Psoas muscle (tissue), 8 donors: ENCODE measurements around the gene SEMA4D. TPM values are rescaled to one million over a fixed set of nuclear protein-coding genes. Genes with fewer than 3 reads are reported as not detected.

Experiments
- ATAC-seq, 4 donors: fragments of 200-7000 bp; cut with Tn5 transposase; one replicate each; pipeline ENCODE4 v1.9.1; 2020; ENCODE audit warnings: moderate library complexity in 3 of 4, mild to moderate bottlenecking in 2 of 4
- DNase-seq, 2 donors: peaks; one replicate each; pipeline ENCODE4 v3.0.0-alpha.2; 2020
- H3K27ac ChIP-seq: fragments of 200-600 bp; one replicate; pipeline ENCODE4 v1.8.0; 2022
- H3K27me3 ChIP-seq, 3 donors: fragments of 200-600 bp in 1 of 3; one replicate each; pipeline versions ENCODE4 v1.6.1 to v1.8.0; 2013 to 2022; ENCODE audit warnings: low read length in 2 of 3, mild to moderate bottlenecking in 2 of 3, moderate library complexity in 1 of 3; ENCODE audit not compliant: insufficient read depth in 3 of 3
- H3K36me3 ChIP-seq, 2 donors: fragments of 200-600 bp in 1 of 2; one replicate each; pipeline versions ENCODE4 v1.6.1 to v1.8.0; 2013 to 2022; ENCODE audit warnings: low read depth in 1 of 2, mild to moderate bottlenecking in 1 of 2, moderate library complexity in 1 of 2; ENCODE audit not compliant: insufficient read depth in 1 of 2
- H3K4me1 ChIP-seq: fragments of 200-600 bp; one replicate; pipeline ENCODE4 v1.8.0; 2022
- H3K4me3 ChIP-seq: fragments of 200-600 bp; one replicate; pipeline ENCODE4 v1.8.0; 2022; ENCODE audit warnings: mild to moderate bottlenecking
- H3K9me3 ChIP-seq: fragments of 200-600 bp; one replicate; pipeline ENCODE4 v1.8.0; 2022
- WGBS, 3 donors: extraction: QIAGEN DNeasy Blood & Tissue Kit; methylation state at CpG; one replicate each; pipeline versions ENCODE4 v1.1.6 to v1.1.7; 2013; 5-methylcytosine and 5-hydroxymethylcytosine counted together
- intact Hi-C, 2 donors: fragments of 100-400 bp; cut with DNase I; formaldehyde crosslinking; loops; one replicate each; pipeline versions ENCODE4 v1.11.0 to v1.14.2; 2022
- polyA plus RNA-seq, 3 donors: library from polyadenylated mRNA; stranded (reverse); fragments of 200-250 nt; gene quantifications; one replicate each; pipeline ENCODE4 v1.2.3, GENCODE V29; 2013
- total RNA-seq, 4 donors: library from RNA; stranded (reverse); fragmentation: NEBNext Ultra II Directional in 2 of 4; extraction: Animal tissue kit (Norgen Biotek cat#: 25700) in 2 of 4; gene quantifications; one replicate each; pipeline versions ENCODE4 v1.2.1 to v1.2.4, GENCODE V29; 2021 to 2023
- TF ChIP-seq, protein P1 (sequence below): fragments of 200-600 bp; IDR thresholded peaks from one replicate; pipeline ENCODE4 v1.8.0; 2022; ENCODE audit warnings: antibody characterized with exemption
- donor health status: healthy with polysubstance abuse.
- donor health status: DM: no; HTN: no; CAD: no; lungs with moderate emphysema.
- donor health status: Bipolar disorder and iron deficiency.
- donor health status: healthy.
- donor health status: DM: yes; HTN: yes; CAD: no.
- donor health status: DM: no; HTN: no; CAD: no.
- donor health status: DM: no; HTN: no; CAD: no.
- donor health status: DM: yes; HTN: yes; CAD: no.

The SEMA4D gene
- total and polyA plus RNA-seq, 7 donors, result 9.3 to 111 (median 32.1) TPM

GRCh38 chr9:89508951-89509615, 11.2 kb upstream of the SEMA4D start:
- intact Hi-C loops, result no loop called here
- Histone ChIP-seq H3K27ac (no peak overlapping the region), H3K9me3 (no peaks in the 10 kb centered on the region), H3K4me3 (no peak overlapping the region), H3K4me1 (no peaks in the 10 kb centered on the region), H3K36me3 (no peaks in the 10 kb centered on the region), H3K27me3 (no peaks in the 10 kb centered on the region)
- WGBS, 3 donors, result 88 to 92% (median 90%) methylated on average over 7 of the region's 7 CpGs
- TF ChIP-seq, protein P1, sequence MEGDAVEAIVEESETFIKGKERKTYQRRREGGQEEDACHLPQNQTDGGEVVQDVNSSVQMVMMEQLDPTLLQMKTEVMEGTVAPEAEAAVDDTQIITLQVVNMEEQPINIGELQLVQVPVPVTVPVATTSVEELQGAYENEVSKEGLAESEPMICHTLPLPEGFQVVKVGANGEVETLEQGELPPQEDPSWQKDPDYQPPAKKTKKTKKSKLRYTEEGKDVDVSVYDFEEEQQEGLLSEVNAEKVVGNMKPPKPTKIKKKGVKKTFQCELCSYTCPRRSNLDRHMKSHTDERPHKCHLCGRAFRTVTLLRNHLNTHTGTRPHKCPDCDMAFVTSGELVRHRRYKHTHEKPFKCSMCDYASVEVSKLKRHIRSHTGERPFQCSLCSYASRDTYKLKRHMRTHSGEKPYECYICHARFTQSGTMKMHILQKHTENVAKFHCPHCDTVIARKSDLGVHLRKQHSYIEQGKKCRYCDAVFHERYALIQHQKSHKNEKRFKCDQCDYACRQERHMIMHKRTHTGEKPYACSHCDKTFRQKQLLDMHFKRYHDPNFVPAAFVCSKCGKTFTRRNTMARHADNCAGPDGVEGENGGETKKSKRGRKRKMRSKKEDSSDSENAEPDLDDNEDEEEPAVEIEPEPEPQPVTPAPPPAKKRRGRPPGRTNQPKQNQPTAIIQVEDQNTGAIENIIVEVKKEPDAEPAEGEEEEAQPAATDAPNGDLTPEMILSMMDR, result no peak
- DNase-seq, result no peak
- no peak for ATAC-seq

DNA sequence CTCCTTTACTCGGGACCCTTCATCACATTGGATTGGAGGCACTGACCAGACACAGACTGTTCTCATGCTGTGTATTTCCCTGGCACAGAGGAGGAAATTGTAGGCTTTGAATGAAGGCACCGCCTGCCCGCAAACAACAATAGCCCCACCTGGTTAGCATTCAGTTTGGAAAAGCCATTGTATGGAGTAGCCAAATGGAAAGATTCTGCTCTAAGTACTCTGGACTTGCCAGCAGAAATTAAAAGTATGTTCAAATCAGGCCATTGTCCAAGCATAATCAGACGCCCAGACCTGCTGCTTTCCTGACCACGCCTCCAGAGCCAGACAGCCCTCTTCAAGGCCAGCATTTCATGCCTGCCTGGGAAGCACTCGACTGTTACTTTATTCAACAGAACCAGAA, 8.0 kb upstream of the SEMA4D start:
- no peak overlapping the region for H3K4me3 ChIP-seq
- DNase-seq (no peak), ATAC-seq (no peak)
- TF ChIP-seq, protein P1, result no peak
- whole genome bisulfite sequencing, 3 donors, result 50 to 51% (median 51%) methylated on average over 6 of the region's 6 CpGs
- intact Hi-C loops, result no loop called here
- H3K9me3 ChIP-seq, result no peaks in the 10 kb centered on the region
- no peak overlapping the region for H3K27ac ChIP-seq
- H3K4me1 ChIP-seq, result no peaks in the 10 kb centered on the region
- no peaks in the 10 kb centered on the region for H3K27me3 ChIP-seq
- H3K36me3 ChIP-seq, result no peaks in the 10 kb centered on the region

DNA sequence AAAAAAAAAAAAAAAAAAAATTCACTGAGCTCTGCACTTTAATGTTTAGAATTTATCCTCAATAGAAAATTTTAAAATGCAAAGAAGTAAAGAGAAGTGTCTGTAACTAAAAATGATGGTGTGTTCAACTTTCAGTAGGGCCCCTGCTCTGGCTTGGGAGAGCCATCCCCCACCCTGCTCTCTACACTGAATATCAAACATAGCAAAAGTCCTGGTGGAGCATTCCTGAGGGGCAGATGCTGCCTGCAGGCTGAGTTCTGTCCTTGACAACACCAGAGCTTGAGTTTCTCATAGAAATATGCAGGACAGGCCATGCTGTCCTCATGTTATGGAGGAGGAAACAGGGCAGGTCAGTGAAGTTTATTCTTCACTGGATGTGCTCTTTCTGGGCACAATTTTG, 7.1 kb upstream of the SEMA4D start:
- Histone ChIP-seq H3K4me1 (no peaks in the 10 kb centered on the region), H3K4me3 (no peak overlapping the region), H3K9me3 (no peaks in the 10 kb centered on the region), H3K27me3 (no peaks in the 10 kb centered on the region), H3K27ac (no peak overlapping the region), H3K36me3 (no peaks in the 10 kb centered on the region)
- intact Hi-C loops, result no loop called here
- TF ChIP-seq, protein P1, result no peak
- DNase-seq (no peak), ATAC-seq (no peak)

- Histone ChIP-seq H3K27ac (no peak overlapping the region), H3K4me3 (no peak overlapping the region), H3K36me3 (no peaks in the 10 kb centered on the region), H3K27me3 (no peaks in the 10 kb centered on the region), H3K9me3 (no peaks in the 10 kb centered on the region), H3K4me1 (no peaks in the 10 kb centered on the region)
- no peak for DNase-seq
- intact Hi-C loops, result no loop called here
- 59 to 66% (median 63%) methylated on average over 5 of the region's 5 CpGs for WGBS, 3 donors
- TF ChIP-seq, protein P1, result no peak
- no peak for ATAC-seq
These were observed 4.8 kb upstream of the SEMA4D start for GRCh38 chr9:89502671-89503070.

- DNase-seq (no peak), ATAC-seq (no peak)
- Histone ChIP-seq H3K36me3 (no peaks in the 10 kb centered on the region), H3K4me3 (no peak overlapping the region), H3K27me3 (no peaks in the 10 kb centered on the region), H3K9me3 (no peaks in the 10 kb centered on the region), H3K27ac (no peak overlapping the region), H3K4me1 (no peaks in the 10 kb centered on the region)
- intact Hi-C loops, result no loop called here
- TF ChIP-seq, protein P1, result no peak
- WGBS, 3 donors, result 77 to 87% (median 83%) methylated on average over 6 of the region's 6 CpGs
These were observed 4.2 kb upstream of the SEMA4D start for GRCh38 chr9:89502038-89502601.
